ENCODE data around the gene TEX264.
A peak's percentile ranks its signal among the peaks of the same experiment; 100 is the strongest.

The TEX264 gene

GRCh38 chr3:51676102-51676640, 5.1 kb downstream of the TEX264 start:
- DNase-seq = no peak

GRCh38 chr3:51677358-51677757, 6.3 kb downstream of the TEX264 start:
- no peak for DNase-seq

DNA sequence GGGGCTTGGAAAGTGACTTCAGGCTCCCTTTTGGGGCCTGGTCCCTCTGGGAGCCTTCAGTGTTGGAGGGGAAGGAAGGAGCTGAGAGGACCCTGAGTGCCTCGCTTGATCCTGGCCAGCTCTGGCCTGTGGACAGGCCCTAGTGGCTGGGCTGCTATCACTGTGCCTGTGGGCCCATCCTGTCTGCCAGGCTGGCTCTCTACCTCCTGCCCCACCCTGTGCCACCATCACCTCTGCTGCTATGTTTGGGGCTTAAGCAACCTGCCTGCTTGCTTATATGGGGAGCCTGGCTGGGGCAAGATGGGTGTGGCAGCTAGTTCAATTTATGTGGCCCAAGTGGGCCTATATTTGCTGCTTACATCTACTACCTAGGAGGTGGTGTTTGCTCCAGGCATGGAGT, 7.1 kb downstream of the TEX264 start:
- DNase-seq = no peak

- DNase-seq = no peak
Observed at GRCh38 chr3:51678641-51679040, 7.6 kb downstream of the TEX264 start.

GRCh38 chr3:51679318-51679717, 8.3 kb downstream of the TEX264 start:
- DNase-seq = no peak

DNA sequence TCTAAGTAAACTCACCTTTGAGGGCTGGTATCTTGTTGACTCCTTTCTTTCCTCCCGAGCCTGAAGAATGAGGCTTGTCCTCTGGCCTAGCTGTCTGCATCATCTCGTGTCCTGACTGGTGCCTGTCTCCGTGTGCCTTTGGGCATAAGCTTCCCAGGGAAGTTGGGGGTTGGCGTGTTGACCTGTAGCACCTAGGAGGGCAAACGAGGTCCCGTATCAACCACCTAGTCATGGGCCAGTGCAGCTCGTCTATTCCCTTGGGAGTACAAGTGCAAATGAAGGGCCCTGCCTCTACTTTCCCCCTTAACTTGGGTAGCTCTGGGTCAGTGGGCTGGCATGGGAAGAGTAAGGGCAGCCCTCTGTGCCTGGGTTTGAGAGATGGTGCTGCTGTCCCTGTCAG, 8.7 kb downstream of the TEX264 start:
- DNase-seq = no peak

- DNase-seq = no peak
Observed at GRCh38 chr3:51680196-51680595, 9.1 kb downstream of the TEX264 start.

- no peak for DNase-seq
Observed at GRCh38 chr3:51680663-51681230, 9.7 kb downstream of the TEX264 start.

- DNase-seq = peak; percentile 81
Observed at GRCh38 chr3:51681453-51681852, 10.4 kb downstream of the TEX264 start.

- DNase-seq = peak; percentile 91
Observed at GRCh38 chr3:51682079-51682478, 11.0 kb downstream of the TEX264 start.

GRCh38 chr3:51682526-51682925, 11.5 kb downstream of the TEX264 start:
- DNase-seq = no peak

DNA sequence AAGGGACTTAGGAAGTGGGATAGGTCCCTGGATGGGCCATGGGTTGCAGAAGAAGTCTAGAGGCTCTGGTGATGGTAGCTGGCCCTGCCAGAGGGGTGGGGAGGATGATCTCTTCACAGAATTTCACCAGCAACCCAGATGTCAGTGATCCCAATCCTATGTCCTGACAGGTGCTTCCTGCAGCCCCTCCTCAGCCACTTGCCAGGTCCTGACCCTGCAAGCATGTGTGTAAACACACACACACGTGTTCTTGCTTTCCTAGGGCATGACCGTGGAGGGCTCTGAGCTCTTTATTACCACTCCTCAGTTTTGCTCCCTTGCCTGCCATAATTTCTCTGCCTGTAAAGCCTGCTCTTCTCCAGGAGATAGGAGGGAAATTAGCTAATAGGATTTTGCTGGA, 12.5 kb downstream of the TEX264 start:
- DNase-seq = no peak

- peak; percentile 20 for DNase-seq
Observed at GRCh38 chr3:51684971-51685751, 14.1 kb downstream of the TEX264 start.

- DNase-seq = no peak
Observed at GRCh38 chr3:51686056-51686455, 15.0 kb downstream of the TEX264 start.

DNA sequence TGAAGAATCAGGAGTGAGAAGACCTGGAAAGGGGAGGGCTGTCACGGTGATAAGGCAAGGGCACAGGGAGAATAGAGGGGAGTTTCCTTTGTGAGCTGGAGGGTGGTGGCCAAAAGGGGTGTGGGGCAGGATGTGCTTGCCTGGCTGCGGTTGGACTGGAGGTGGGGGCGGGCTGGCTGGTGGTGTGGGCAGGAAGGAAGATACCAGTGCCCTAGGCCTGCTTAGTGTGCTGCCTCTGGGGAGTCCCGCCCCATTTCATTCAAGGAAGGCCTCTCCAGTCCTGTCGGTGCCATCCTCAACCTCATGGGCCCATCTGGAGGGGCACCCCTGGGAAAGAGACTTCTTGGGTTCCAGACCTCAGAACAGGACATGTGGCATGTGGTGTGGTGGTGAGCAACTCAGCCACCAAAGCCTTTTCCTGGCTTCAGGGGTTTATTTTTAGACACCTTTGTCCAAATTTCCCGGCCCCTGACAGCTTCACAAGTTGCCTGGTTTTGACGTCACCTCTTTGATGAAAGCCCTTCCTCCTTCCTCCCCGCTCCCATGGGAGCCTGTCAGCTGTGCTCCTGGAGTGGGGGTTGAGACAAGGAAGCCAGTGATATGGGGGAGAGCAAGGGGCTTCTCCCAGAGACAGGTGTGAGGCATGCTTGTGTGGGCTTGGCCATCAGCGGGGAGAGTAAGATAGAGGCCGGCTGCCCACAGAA, 15.6 kb downstream of the TEX264 start:
- peak; percentile 95 for DNase-seq

DNA sequence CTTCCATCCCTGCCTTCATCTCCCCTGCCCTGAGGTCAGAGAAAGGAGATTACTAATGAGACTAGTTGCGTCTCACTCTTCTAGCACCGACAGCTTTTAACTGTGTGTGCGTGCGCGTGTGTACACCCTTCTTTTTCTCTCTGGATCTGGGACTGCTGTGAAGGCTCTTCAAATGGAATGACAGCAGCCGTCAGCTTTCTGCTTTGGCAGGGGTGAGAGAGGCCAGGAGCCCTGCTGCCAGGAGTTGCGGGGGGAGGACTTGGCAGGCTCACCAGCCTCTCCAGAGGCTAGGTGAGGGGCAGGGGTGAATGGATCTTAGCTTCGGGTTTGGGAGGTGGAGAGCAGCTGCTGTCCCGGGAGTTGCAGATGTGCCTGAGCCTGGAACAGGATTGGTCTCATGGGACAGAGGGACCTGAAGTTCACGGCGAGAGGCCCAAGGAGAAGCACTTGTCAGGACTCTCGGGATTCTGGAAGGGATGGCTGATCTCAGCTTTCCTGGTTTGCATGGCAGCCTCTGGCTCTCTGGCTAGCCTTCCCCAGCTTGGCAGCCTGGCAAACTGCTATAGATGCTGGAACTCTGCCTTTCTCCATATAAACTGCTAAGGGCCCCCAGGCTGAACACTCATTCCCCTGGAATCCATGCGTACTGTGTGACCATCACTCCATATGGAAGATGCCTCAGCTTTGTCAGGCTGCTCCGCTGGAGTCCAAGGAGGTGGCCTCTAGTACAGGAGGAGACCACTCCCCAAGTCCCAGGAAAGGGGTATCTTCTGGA, 16.6 kb downstream of the TEX264 start:
- DNase-seq = no peak

DNA sequence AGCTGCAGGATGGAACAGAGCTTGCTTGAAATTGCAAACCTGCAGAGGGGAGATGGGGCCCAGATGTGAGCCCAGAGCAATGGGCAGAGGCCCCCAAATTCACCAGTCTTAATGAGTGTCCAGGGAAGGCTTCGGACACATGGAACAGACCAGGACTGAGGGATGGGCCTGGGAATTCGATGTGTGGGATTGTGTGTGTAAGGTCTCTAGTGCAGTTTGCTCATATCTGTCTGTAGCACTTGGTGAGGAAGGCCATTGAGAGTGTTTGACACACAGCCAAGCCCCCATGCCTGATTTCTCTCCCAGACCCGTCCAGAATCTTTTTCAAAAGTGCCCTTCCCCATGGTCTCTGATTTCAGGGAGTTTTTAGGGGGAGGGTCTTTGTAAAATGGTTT, 17.2 kb downstream of the TEX264 start:
- no peak for DNase-seq

DNA sequence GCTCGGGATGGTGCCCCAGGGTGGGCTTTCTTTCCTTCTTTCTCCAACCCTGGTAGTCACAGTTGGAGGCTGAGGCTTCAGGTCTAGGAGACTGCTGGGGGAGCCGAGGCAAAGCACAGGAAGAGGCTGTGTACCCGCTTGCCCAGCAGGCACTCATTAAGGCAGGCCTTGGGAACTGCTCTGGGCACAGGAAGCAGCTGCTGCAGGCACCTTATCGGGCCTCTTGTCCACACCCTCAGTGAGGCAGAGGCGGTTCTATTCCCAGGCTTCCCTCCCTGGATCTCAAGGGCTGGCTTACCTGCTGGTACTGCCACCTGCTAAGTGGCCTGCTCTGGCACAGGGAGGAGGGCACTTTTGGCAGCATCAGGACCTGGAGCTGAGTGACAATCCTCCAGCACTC, 20.0 kb downstream of the TEX264 start:
- no peak for DNase-seq

DNA sequence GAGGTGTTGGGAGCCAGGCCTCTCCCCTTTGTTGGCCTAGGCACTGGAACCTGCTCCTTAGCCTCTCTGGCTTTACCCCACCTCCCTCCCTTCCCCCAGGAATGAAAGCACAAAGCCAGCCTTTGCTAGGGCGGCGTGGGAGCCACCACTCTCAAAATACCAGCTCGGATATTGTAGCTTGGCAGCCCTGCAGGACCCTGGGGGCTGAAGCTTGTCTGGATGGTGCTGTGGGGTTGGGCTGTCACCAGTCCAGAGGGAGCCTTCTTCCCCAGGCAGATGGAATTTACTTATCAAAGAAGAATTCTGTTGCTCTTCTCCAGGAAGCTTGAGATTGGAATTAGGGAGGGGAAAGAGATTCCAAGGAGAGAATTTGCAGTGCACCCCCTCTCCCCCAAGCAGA, 20.9 kb downstream of the TEX264 start:
- DNase-seq = no peak

GRCh38 chr3:51692980-51693395, 21.9 kb downstream of the TEX264 start:
- no peak for DNase-seq

- no peak for DNase-seq
Observed at GRCh38 chr3:51696954-51697353, 25.9 kb downstream of the TEX264 start.

- no peak for DNase-seq
Observed at GRCh38 chr3:51698209-51698608, 27.2 kb downstream of the TEX264 start.

- DNase-seq = no peak
Observed at GRCh38 chr3:51700403-51700802, 29.4 kb downstream of the TEX264 start.

Measured in activated CD4-positive, alpha-beta T cell treated with anti-CD3 and anti-CD28 coated beads, Interleukin-10, Interleukin-2, amounts not matched to agents 100 ng/mL and 50 ng/mL, durations not matched to agents 16 hours and 8 hours (primary cell).